ENCODE results near the gene INPP5K. TPM values are rescaled to one million over a fixed set of nuclear protein-coding genes. Genes with fewer than 3 reads are reported as not detected.

Gene INPP5K
- total and polyA plus RNA-seq, 2 donors (not counting 1 experiment from before 2014, with no cell fraction given): 53.8 to 77.9 TPM

GRCh38 chr17:1559047-1560043 is 42.9 kb upstream of the INPP5K start:
- Histone ChIP-seq H3K27me3 (replicated peaks in 1 of 4; ENCODE audit: control extremely low read depth in 1 of 4, control insufficient read depth in 3 of 4, insufficient read depth in 4 of 4, low read length in 3 of 4) (no peaks in the 10 kb centered on the region), H3K4me1 (ENCODE audit: control insufficient read depth in 2 of 2, insufficient read depth in 2 of 2, low read length in 2 of 2) (peaks cover 34 to 44% of the 10 kb centered on the region in 2 donors), H3K4me3 (ENCODE audit: control extremely low read depth in 1 of 5, extremely low read depth in 1 of 5, insufficient read depth in 1 of 5, low read depth in 2 of 5, low read length in 4 of 5) (no peak overlapping the region), H3K36me3 (replicated peaks in 1 of 2; ENCODE audit: control extremely low read depth in 1 of 2, control insufficient read depth in 1 of 2, extremely low read depth in 1 of 2, insufficient read depth in 2 of 2, low read length in 1 of 2) (peaks cover 0 to 3% of the 10 kb centered on the region in 2 experiments), H3K9me3 (ENCODE audit: control extremely low read depth in 1 of 3, control insufficient read depth in 2 of 3, insufficient read depth in 1 of 3, low read length in 2 of 3) (no peaks in the 10 kb centered on the region), H3K27ac (ENCODE audit: low read length in 2 of 2) (no peak overlapping the region), H3K9ac (ENCODE audit: low read length) (no peak overlapping the region), H3K4me2 (replicated peaks; ENCODE audit: low read depth, low read length, poor library complexity, severe bottlenecking) (no peak overlapping the region), H2AFZ (ENCODE audit: insufficient read depth, low read depth, low read length, poor library complexity, severe bottlenecking) (no peak overlapping the region), H4K20me1 (ENCODE audit: control insufficient read depth, insufficient read depth, low read length, poor library complexity, severe bottlenecking) (peaks cover 42% of the 10 kb centered on the region), H3K79me2 (ENCODE audit: control insufficient read depth, insufficient read depth, low read length) (peaks cover 66% of the 10 kb centered on the region)
- POLR2A ChIA-PET: interaction anchor here (0.7 kb wide), 1 partner anchor 15 kb away, joined by 3 read pairs; no protein-coding TSS in a partner anchor
- peak overlapping the region; percentile 57 for H3K27ac Mint-ChIP-seq
- CTCF ChIA-PET: no interaction called here
- ATAC-seq (ENCODE audit: low read depth) (no peak), DNase-seq (no peak)
- intact Hi-C loops (cut with micrococcal nuclease): loop anchor here (5.0 kb wide), 2 partner anchors 42 to 157 kb away; partner anchors contain the start of genes INPP5K and YWHAE
- no peaks in the 10 kb centered on the region for H3K27me3 Mint-ChIP-seq
- peak overlapping the region; percentile 32 for H3K4me3 Mint-ChIP-seq
- peaks cover 53% of the 10 kb centered on the region for H3K4me1 Mint-ChIP-seq
- TF ChIP-seq CTCF (IDR thresholded peaks at IDR 0.05) (no peak), EZH2 (IDR thresholded peaks at IDR 0.05; ENCODE audit: borderline replicate concordance, insufficient read depth, low read depth, low read length, poor library complexity, severe bottlenecking) (no peak)
- no peaks in the 10 kb centered on the region for H3K9me3 Mint-ChIP-seq (ENCODE audit: insufficient read depth)
- over 99% methylated on average over 8 of the region's 10 CpGs for WGBS (ENCODE audit: insufficient coverage)

DNA sequence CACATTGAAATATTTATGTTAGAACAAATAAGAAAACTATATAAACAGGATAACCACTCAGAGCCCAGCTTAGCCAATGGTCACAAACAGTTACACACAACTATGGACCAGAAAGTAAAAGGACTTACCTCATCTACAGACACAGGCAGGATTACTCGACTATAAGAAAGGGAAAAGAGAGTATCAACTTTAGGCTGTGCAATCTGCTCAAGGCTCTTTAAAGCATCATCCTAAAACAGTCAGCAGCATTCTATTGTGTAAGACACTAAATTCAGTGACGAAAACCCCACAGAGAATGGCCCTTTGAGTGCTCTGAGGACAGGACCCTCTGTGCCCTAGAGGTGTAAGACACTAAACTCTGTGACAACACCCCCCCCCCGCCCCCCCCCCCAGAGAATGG is 42.0 kb upstream of the INPP5K start:
- Histone ChIP-seq H3K27me3 (replicated peaks in 1 of 4; ENCODE audit: control extremely low read depth in 1 of 4, control insufficient read depth in 3 of 4, insufficient read depth in 4 of 4, low read length in 3 of 4) (no peaks in the 10 kb centered on the region), H3K79me2 (ENCODE audit: control insufficient read depth, insufficient read depth, low read length) (peaks cover 74% of the 10 kb centered on the region), H3K27ac (ENCODE audit: low read length in 2 of 2) (no peak overlapping the region), H3K4me2 (replicated peaks; ENCODE audit: low read depth, low read length, poor library complexity, severe bottlenecking) (no peak overlapping the region), H4K20me1 (ENCODE audit: control insufficient read depth, insufficient read depth, low read length, poor library complexity, severe bottlenecking) (peaks cover 42% of the 10 kb centered on the region), H3K4me1 (ENCODE audit: control insufficient read depth in 2 of 2, insufficient read depth in 2 of 2, low read length in 2 of 2) (peaks cover 34 to 43% of the 10 kb centered on the region in 2 donors), H2AFZ (ENCODE audit: insufficient read depth, low read depth, low read length, poor library complexity, severe bottlenecking) (no peak overlapping the region), H3K36me3 (replicated peaks in 1 of 2; ENCODE audit: control extremely low read depth in 1 of 2, control insufficient read depth in 1 of 2, extremely low read depth in 1 of 2, insufficient read depth in 2 of 2, low read length in 1 of 2) (peaks cover 0 to 3% of the 10 kb centered on the region in 2 experiments), H3K9ac (ENCODE audit: low read length) (no peak overlapping the region), H3K4me3 (ENCODE audit: control extremely low read depth in 1 of 5, extremely low read depth in 1 of 5, insufficient read depth in 1 of 5, low read depth in 2 of 5, low read length in 4 of 5) (no peak overlapping the region), H3K9me3 (ENCODE audit: control extremely low read depth in 1 of 3, control insufficient read depth in 2 of 3, insufficient read depth in 1 of 3, low read length in 2 of 3) (no peaks in the 10 kb centered on the region)
- TF ChIP-seq CTCF (IDR thresholded peaks at IDR 0.05) (no peak), EZH2 (IDR thresholded peaks at IDR 0.05; ENCODE audit: borderline replicate concordance, insufficient read depth, low read depth, low read length, poor library complexity, severe bottlenecking) (no peak)
- Mint-ChIP-seq H3K4me3 (no peak overlapping the region), H3K4me1 (peaks cover 54% of the 10 kb centered on the region), H3K27ac (peak overlapping the region; percentile 32), H3K27me3 (no peaks in the 10 kb centered on the region), H3K9me3 (ENCODE audit: insufficient read depth) (no peaks in the 10 kb centered on the region)
- intact Hi-C loops (cut with micrococcal nuclease): no loop called here
- no CpG with 5 or more reads among the region's 3 CpGs for WGBS (ENCODE audit: insufficient coverage)
- DNase-seq: no peak
- ATAC-seq (ENCODE audit: low read depth): no peak
- ChIA-PET CTCF (no interaction called here), POLR2A (interaction anchor here (0.7 kb wide), 1 partner anchor 73 kb away, joined by 4 read pairs; no protein-coding TSS in a partner anchor)

All from B cell (primary cell).